Liver (tissue), 9 donors: ENCODE results near the gene STPG1. TPM values are rescaled to one million over a fixed set of nuclear protein-coding genes. Genes with fewer than 3 reads are reported as not detected.

ENCODE experiments used
- DNase-seq: peaks from one replicate; pipeline ENCODE4 v3.0.0-alpha.2; 2017; ENCODE audit warnings: low spot score
- H3K27ac ChIP-seq, 2 donors: one replicate each; pipeline ENCODE4 v1.7.0; 2013; ENCODE audit warnings: inconsistent platforms in 2 of 2, low read length in 2 of 2, control low read depth in 1 of 2, low read depth in 1 of 2, mild to moderate bottlenecking in 1 of 2
- H3K27me3 ChIP-seq, 4 donors: one replicate each; pipeline versions ENCODE4 v1.6.1 to v1.7.0; 2013; ENCODE audit warnings: low read length in 3 of 4, inconsistent platforms in 1 of 4, mild to moderate bottlenecking in 1 of 4, moderate library complexity in 1 of 4; ENCODE audit not compliant: control insufficient read depth in 4 of 4, insufficient read depth in 4 of 4
- H3K36me3 ChIP-seq, 4 donors: one replicate each; pipeline versions ENCODE4 v1.6.1 to v1.7.0; 2013; ENCODE audit warnings: low read length in 3 of 4, mild to moderate bottlenecking in 3 of 4, low read depth in 1 of 4, moderate library complexity in 1 of 4; ENCODE audit not compliant: control insufficient read depth in 4 of 4, insufficient read depth in 3 of 4
- H3K4me1 ChIP-seq, 4 donors: one replicate each; pipeline versions ENCODE4 v1.6.1 to v1.7.0; 2013; ENCODE audit warnings: low read length in 3 of 4, mild to moderate bottlenecking in 3 of 4, moderate library complexity in 1 of 4; ENCODE audit not compliant: control insufficient read depth in 4 of 4, insufficient read depth in 4 of 4
- H3K4me3 ChIP-seq, 3 donors: one replicate each; pipeline versions ENCODE4 v1.6.1 to v1.7.0; 2013; ENCODE audit warnings: low read length in 3 of 3, control low read depth in 1 of 3, low read depth in 1 of 3, mild to moderate bottlenecking in 1 of 3
- H3K9ac ChIP-seq, 2 donors: one replicate each; pipeline ENCODE4 v1.7.0; 2013; ENCODE audit warnings: low read length in 2 of 2, mild to moderate bottlenecking in 2 of 2, moderate library complexity in 2 of 2, control low read depth in 1 of 2, low read depth in 1 of 2
- H3K9me3 ChIP-seq, 4 donors: one replicate each; pipeline versions ENCODE4 v1.6.1 to v1.7.0; 2013; ENCODE audit warnings: low read length in 3 of 4; ENCODE audit not compliant: control insufficient read depth in 4 of 4
- ATF3 ChIP-seq: IDR thresholded peaks from 2 replicates; pipeline ENCODE4 v1.6.1; 2016; ENCODE audit warnings: antibody characterized with exemption
- EGR1 ChIP-seq, 2 donors: IDR thresholded peaks; 2 replicates each; pipeline ENCODE4 v1.6.1; 2016 to 2018; ENCODE audit warnings: antibody characterized with exemption in 2 of 2, low read depth in 2 of 2
- FOXA1 ChIP-seq: IDR thresholded peaks from 2 replicates; pipeline ENCODE4 v1.6.1; 2016; ENCODE audit warnings: antibody characterized with exemption
- FOXA2 ChIP-seq: IDR thresholded peaks from 2 replicates; pipeline ENCODE4 v1.6.1; 2016; ENCODE audit warnings: antibody characterized with exemption
- GABPA ChIP-seq, 2 donors: IDR thresholded peaks in 1 of 2; conservative IDR thresholded peaks in 1 of 2; 2 replicates each; pipeline ENCODE4 v1.6.1; 2016; ENCODE audit warnings: antibody characterized with exemption in 2 of 2, mild to moderate bottlenecking in 1 of 2, moderate library complexity in 1 of 2
- HNF4A ChIP-seq, 2 donors: conservative IDR thresholded peaks; 2 replicates each; pipeline ENCODE4 v1.6.1; 2016; ENCODE audit warnings: antibody characterized with exemption in 2 of 2, mild to moderate bottlenecking in 2 of 2
- HNF4G ChIP-seq: IDR thresholded peaks from 2 replicates; pipeline ENCODE4 v1.6.1; 2016; ENCODE audit warnings: antibody characterized with exemption
- JUND ChIP-seq, 2 donors: IDR thresholded peaks; 2 replicates each; pipeline ENCODE4 v1.6.1; 2016; ENCODE audit warnings: antibody characterized with exemption in 2 of 2
- MAX ChIP-seq: IDR thresholded peaks from 2 replicates; pipeline ENCODE4 v1.6.1; 2016; ENCODE audit warnings: antibody characterized with exemption
- NR2F2 ChIP-seq: IDR thresholded peaks from 2 replicates; pipeline ENCODE4 v1.6.1; 2016; ENCODE audit warnings: antibody characterized with exemption
- RAD21 ChIP-seq, 2 donors: IDR thresholded peaks; 2 replicates each; pipeline ENCODE4 v1.6.1; 2016; ENCODE audit warnings: antibody characterized with exemption in 2 of 2, mild to moderate bottlenecking in 2 of 2
- RXRA ChIP-seq, 2 donors: IDR thresholded peaks; 2 replicates each; pipeline ENCODE4 v1.6.1; 2017 to 2018; ENCODE audit warnings: antibody characterized with exemption in 2 of 2, mild to moderate bottlenecking in 1 of 2
- SP1 ChIP-seq: IDR thresholded peaks from 2 replicates; pipeline ENCODE4 v1.6.1; 2018; ENCODE audit warnings: antibody characterized with exemption, mild to moderate bottlenecking
- TAF1 ChIP-seq: conservative IDR thresholded peaks from 2 replicates; pipeline ENCODE4 v1.6.1; 2016; ENCODE audit warnings: antibody characterized with exemption, mild to moderate bottlenecking
- YY1 ChIP-seq: IDR thresholded peaks from 2 replicates; pipeline ENCODE4 v1.6.1; 2016; ENCODE audit warnings: antibody characterized with exemption, mild to moderate bottlenecking
- ZBTB33 ChIP-seq: IDR thresholded peaks from 2 replicates; pipeline ENCODE4 v1.6.1; 2016; ENCODE audit warnings: antibody characterized with exemption
- WGBS: extraction: QIAGEN DNeasy Blood & Tissue Kit; methylation state at CpG from one replicate; pipeline ENCODE4 v1.1.7; 2013; 5-methylcytosine and 5-hydroxymethylcytosine counted together
- polyA plus RNA-seq, 2 donors: library from polyadenylated mRNA; stranded (reverse) in 1 of 2; unstranded in 1 of 2; fragments of 200-250 nt in 1 of 2; fragments of >200 nt in 1 of 2; fragmentation: Nextera tagmentation in 1 of 2; extraction: Ambion mirVana in 1 of 2; gene quantifications; one replicate each; pipeline versions ENCODE4 v1.2.1 to v1.2.3, GENCODE V29; 2013 to 2015
- total RNA-seq, 2 donors: library from RNA; depleted of rRNA; stranded (reverse); fragments of >200 nt; gene quantifications; one replicate each; pipeline ENCODE4 v1.2.3, GENCODE V29; 2014
- TF ChIP-seq, protein P1 (sequence below): IDR thresholded peaks from 2 replicates; pipeline ENCODE4 v1.6.1; 2016; ENCODE audit warnings: antibody characterized with exemption, mild to moderate bottlenecking
- TF ChIP-seq, protein P2 (sequence below): fragments of 150-350 bp; IDR thresholded peaks from 2 replicates; pipeline ENCODE4 v1.5.1; 2017; ENCODE audit warnings: improper control_type of control experiment, low read depth, low read length; ENCODE audit not compliant: missing input control
- donor health status: healthy.
- donor health status: healthy.
- donor health status: healthy.
- donor health status: healthy.
- donor health status: healthy.

STPG1 gene
- total and polyA plus RNA-seq, 4 donors: 0.92 to 2.9 (median 1.0) TPM

- no peaks in the 10 kb centered on the region for H3K9me3 ChIP-seq
- peak; percentile 96 for DNase-seq
- peaks cover 0 to 4% (median 1%) of the 10 kb centered on the region in 4 donors for H3K36me3 ChIP-seq
- no peak for TF ChIP-seq NR2F2
- no peak for TF ChIP-seq ATF3
- TF ChIP-seq GABPA (IDR thresholded peaks at IDR 0.05 in 1 of 2, conservative IDR thresholded peaks at IDR 0.05 in 1 of 2): peak in 1 of 2 donors; percentile 39
- TF ChIP-seq, protein P1, sequence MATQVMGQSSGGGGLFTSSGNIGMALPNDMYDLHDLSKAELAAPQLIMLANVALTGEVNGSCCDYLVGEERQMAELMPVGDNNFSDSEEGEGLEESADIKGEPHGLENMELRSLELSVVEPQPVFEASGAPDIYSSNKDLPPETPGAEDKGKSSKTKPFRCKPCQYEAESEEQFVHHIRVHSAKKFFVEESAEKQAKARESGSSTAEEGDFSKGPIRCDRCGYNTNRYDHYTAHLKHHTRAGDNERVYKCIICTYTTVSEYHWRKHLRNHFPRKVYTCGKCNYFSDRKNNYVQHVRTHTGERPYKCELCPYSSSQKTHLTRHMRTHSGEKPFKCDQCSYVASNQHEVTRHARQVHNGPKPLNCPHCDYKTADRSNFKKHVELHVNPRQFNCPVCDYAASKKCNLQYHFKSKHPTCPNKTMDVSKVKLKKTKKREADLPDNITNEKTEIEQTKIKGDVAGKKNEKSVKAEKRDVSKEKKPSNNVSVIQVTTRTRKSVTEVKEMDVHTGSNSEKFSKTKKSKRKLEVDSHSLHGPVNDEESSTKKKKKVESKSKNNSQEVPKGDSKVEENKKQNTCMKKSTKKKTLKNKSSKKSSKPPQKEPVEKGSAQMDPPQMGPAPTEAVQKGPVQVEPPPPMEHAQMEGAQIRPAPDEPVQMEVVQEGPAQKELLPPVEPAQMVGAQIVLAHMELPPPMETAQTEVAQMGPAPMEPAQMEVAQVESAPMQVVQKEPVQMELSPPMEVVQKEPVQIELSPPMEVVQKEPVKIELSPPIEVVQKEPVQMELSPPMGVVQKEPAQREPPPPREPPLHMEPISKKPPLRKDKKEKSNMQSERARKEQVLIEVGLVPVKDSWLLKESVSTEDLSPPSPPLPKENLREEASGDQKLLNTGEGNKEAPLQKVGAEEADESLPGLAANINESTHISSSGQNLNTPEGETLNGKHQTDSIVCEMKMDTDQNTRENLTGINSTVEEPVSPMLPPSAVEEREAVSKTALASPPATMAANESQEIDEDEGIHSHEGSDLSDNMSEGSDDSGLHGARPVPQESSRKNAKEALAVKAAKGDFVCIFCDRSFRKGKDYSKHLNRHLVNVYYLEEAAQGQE: no peak
- TF ChIP-seq MAX: no peak
- TF ChIP-seq ZBTB33: no peak
- peak; percentile 25 to 56 for TF ChIP-seq RXRA (IDR thresholded peaks at IDR 0.05)
- TF ChIP-seq HNF4G: no peak
- peak in 1 of 2 donors; percentile 13 for TF ChIP-seq JUND (IDR thresholded peaks at IDR 0.05)
- peak; percentile 17 to 38 for TF ChIP-seq HNF4A (conservative IDR thresholded peaks at IDR 0.05)
- TF ChIP-seq EGR1 (IDR thresholded peaks at IDR 0.05; ENCODE audit: low read depth in 2 of 2): no peak
- TF ChIP-seq, protein P2, sequence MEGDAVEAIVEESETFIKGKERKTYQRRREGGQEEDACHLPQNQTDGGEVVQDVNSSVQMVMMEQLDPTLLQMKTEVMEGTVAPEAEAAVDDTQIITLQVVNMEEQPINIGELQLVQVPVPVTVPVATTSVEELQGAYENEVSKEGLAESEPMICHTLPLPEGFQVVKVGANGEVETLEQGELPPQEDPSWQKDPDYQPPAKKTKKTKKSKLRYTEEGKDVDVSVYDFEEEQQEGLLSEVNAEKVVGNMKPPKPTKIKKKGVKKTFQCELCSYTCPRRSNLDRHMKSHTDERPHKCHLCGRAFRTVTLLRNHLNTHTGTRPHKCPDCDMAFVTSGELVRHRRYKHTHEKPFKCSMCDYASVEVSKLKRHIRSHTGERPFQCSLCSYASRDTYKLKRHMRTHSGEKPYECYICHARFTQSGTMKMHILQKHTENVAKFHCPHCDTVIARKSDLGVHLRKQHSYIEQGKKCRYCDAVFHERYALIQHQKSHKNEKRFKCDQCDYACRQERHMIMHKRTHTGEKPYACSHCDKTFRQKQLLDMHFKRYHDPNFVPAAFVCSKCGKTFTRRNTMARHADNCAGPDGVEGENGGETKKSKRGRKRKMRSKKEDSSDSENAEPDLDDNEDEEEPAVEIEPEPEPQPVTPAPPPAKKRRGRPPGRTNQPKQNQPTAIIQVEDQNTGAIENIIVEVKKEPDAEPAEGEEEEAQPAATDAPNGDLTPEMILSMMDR: peak; percentile 86
- no peak for TF ChIP-seq FOXA2
- no peak for TF ChIP-seq YY1
- no peak for TF ChIP-seq TAF1
- TF ChIP-seq SP1: peak; percentile 91
- TF ChIP-seq RAD21 (IDR thresholded peaks at IDR 0.05): peak; percentile 72 to 81
- TF ChIP-seq FOXA1: no peak
- H3K27ac ChIP-seq: peak within 1 kb of the TSS; percentile 2 to 14
- peak within 1 kb of the TSS in 1 of 2 donors; percentile 45 for H3K9ac ChIP-seq
- H3K27me3 ChIP-seq: no peaks in the 10 kb centered on the region
- peaks cover 3 to 25% (median 19%) of the 10 kb centered on the region in 4 donors for H3K4me1 ChIP-seq
- H3K4me3 ChIP-seq: peak within 1 kb of the TSS; percentile 71 to 97 (median 74)
- 4% methylated on average over 28 of the region's 28 CpGs for WGBS
Observed at GRCh38 chr1:24415334-24415909, 1.8 kb upstream of the STPG1 start, which contains the start of gene NIPAL3. Gene NIPAL3, plus strand, starts transcription at chr1:24415802. Its CDS starts 3,746 bp downstream, at chr1:24419548.
